ENCODE results near the gene CDON. TPM values are rescaled to one million over a fixed set of nuclear protein-coding genes. Genes with fewer than 3 reads are reported as not detected.
"Not testable (repeated sequence)": the region's sequence is repeated elsewhere in the genome, so short reads cannot be mapped to it uniquely, and the experiment has no call there.

CDON gene
- polyA plus RNA-seq, 1 donor from 2014 or later, result not detected

DNA sequence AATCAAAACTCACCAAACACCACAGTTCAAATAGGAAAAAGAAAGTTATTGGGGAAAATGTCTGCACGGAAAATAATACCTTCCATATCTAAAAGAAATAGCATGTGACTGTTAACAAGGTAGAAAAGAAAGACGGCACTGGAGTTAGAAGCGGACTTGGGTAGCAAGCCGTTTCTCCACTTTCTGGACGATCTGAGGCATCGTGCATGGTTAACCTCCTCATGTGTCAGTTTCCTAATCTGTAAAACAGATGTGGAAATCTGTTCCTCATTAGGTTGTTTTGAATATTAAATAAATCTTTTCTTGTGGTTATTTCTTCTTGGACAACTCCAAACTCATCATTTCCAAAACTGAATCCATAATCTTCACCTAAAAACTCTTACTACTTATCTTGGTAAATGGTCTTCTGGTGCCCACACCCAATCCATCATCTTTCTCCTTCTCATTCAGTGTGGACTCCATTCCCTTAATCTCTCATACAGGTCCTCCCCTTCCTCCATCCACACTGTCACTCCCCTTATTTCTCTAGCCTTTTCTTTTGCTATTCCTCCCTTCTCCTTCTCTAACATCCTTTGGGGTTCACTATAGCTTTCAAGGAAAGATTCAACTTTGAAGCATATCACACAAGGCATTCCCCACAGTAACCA, 63.3 kb downstream of the CDON start:
- Mint-ChIP-seq H3K27ac (no peak overlapping the region), H3K9me3 (no peaks in the 10 kb centered on the region)

DNA sequence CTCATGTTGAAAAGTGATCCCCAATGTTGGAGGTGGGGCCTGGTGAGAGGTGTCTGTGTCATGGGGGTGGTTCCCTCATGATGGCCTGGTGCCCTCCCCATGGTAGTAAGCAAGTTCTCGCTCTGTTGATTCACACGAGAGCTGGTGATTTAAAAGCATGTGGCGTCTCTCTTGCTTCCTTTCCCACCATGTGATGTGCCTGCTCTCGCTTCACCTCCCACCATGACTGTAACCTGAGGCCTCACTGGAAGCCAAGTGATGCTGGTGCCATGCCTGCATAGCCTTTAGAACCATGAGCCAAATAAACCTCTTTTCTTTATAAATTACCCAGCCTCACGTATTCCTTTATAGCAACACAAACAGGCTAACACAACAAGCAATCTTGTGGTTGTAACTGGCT, 64.4 kb downstream of the CDON start:
- H3K9me3 Mint-ChIP-seq, result no peaks in the 10 kb centered on the region
- no peak overlapping the region for H3K4me3 Mint-ChIP-seq
- no peaks in the 10 kb centered on the region for H3K27me3 Mint-ChIP-seq
- no peak overlapping the region for H3K27ac Mint-ChIP-seq
- no peaks in the 10 kb centered on the region for H3K36me3 Mint-ChIP-seq
- peaks cover 0 to 6% (median 2%) of the 10 kb centered on the region in 3 donors for H3K4me1 Mint-ChIP-seq

More for the DNA sequence above, 63.3 kb downstream of the CDON start:
- Mint-ChIP-seq H3K36me3 (no peaks in the 10 kb centered on the region), H3K27me3 (no peaks in the 10 kb centered on the region), H3K4me1 (peaks cover 0 to 2% (median 2%) of the 10 kb centered on the region in 3 donors), H3K4me3 (no peak overlapping the region)

DNA sequence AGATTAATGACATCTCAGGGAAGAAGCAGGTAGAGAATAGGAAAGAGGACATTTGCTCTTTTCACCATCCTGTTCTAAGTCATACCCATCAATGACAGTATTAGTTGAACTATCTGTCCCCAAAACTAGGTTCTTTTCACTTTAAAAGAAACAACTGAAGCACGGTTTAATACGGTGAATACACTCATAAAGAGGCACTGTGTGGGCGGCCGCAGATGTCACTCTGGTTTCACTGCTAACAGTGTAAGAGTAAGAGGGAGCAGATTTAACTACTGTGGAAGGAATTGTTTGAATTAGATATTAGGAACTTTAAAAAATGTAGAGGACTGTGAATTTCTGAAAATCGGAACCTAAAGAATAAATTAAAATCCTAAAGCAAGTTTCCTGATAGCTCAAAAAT, 67.4 kb downstream of the CDON start:
- Mint-ChIP-seq H3K9me3 (no peaks in the 10 kb centered on the region), H3K36me3 (peaks cover 2% of the 10 kb centered on the region), H3K4me1 (peaks cover 0 to 7% (median 2%) of the 10 kb centered on the region in 3 donors), H3K4me3 (no peak overlapping the region), H3K27me3 (peaks cover 3% of the 10 kb centered on the region), H3K27ac (no peak overlapping the region)

DNA sequence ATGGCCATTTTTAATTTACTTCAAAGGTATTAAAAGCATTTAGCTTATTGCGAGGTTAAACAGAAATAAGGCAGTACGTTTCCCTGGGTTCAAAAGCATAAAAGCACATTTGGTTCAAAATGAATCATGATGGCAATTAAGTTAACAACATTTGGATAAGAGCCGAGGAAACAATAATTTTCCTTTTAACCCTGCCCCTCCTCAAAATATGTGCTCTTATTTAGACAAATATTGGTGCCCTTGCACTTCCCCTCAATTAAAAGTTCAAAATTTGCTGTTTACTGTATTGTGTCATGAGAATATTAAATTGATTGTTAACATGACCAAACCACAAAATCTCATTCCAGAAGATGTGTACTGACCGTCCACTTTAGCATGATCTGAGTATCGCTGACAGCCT, 68.2 kb downstream of the CDON start:
- H3K36me3 Mint-ChIP-seq, result peaks cover 2% of the 10 kb centered on the region
- H3K4me3 Mint-ChIP-seq, result no peak overlapping the region
- H3K4me1 Mint-ChIP-seq, result peaks cover 0 to 7% (median 2%) of the 10 kb centered on the region in 3 donors
- no peaks in the 10 kb centered on the region for H3K9me3 Mint-ChIP-seq
- H3K27ac Mint-ChIP-seq, result no peak overlapping the region
- peaks cover 3% of the 10 kb centered on the region for H3K27me3 Mint-ChIP-seq

DNA sequence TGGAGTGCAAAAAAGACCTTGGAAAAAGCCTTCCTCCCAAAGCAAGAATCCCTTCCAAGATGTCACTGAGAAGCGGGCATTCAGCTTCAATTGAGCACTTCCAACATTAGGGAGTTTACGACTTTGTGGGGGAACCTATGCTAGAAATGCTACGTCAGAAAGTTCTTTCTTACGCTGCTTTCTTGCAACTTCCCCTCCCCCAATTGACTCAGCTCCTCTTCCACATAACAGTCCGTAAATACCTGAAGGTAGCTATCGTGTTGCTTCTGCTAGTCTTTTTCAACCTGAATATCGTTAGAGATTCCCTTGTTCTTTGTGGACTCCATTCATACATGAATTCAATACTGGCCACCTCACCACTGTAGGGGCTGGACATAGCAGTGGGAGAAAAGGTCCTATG, 69.8 kb downstream of the CDON start:
- Mint-ChIP-seq H3K27me3 (peaks cover 3% of the 10 kb centered on the region), H3K9me3 (no peaks in the 10 kb centered on the region), H3K36me3 (peaks cover 2% of the 10 kb centered on the region), H3K4me3 (no peak overlapping the region), H3K4me1 (peaks cover 0 to 7% (median 2%) of the 10 kb centered on the region in 3 donors), H3K27ac (no peak overlapping the region)

DNA sequence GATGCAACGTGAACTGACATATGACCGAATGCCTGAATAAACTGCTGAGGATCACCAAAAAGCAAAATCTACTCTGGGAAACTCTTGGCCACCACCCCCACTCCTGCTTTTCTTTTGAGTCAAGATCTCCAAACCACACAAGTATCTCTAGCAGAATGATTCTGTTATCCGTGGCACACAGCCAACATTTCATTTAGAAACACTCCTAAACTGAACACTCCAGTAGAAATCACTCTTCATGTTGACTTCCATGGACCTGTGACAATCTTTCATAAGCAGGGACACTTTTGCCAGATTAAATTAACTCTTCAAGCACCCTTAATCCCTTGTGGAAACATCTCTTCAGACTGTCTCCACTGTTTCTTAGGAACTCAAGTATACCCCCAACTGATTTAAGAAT, 72.4 kb downstream of the CDON start:
- Mint-ChIP-seq H3K27ac (no peak overlapping the region), H3K4me3 (no peak overlapping the region), H3K9me3 (peaks cover 0 to 5% (median 4%) of the 10 kb centered on the region in 3 donors), H3K36me3 (peaks cover 2% of the 10 kb centered on the region), H3K4me1 (peaks cover 0 to 7% (median 0%) of the 10 kb centered on the region in 3 donors), H3K27me3 (peaks cover 3% of the 10 kb centered on the region)

DNA sequence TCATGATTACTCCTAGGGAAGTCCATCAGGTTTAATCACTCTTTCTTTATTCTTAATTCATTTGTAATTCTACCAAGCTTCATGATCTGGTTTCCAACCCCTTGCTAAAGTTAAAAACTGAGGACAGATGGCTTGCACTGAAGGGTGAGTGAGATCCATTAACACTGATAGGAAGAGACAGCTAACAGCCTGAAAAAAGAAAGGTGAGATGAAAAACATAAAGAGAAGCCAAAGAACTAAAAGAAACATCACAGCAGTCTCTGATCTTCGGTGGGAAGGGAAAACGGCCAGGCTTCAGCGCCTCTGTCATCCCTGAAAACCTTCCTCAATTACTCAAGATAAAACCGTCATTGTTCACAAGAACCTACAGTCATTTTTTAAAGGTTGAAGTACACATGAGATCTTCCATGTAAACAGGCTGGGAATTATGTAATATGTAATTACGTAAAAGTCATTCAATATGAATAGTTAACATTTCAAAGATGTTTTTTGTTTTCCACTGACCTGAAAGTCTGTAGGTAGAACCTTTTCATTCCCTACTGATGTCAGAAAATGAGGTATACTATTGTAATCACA, 75.5 kb downstream of the CDON start:
- H3K9me3 Mint-ChIP-seq, result peaks cover 0 to 6% (median 4%) of the 10 kb centered on the region in 3 donors
- H3K4me1 Mint-ChIP-seq, result peaks cover 0 to 6% (median 4%) of the 10 kb centered on the region in 3 donors
- peaks cover 4% of the 10 kb centered on the region for H3K27me3 Mint-ChIP-seq
- no peak overlapping the region for H3K4me3 Mint-ChIP-seq
- no peaks in the 10 kb centered on the region for H3K36me3 Mint-ChIP-seq
- H3K27ac Mint-ChIP-seq, result no peak overlapping the region

DNA sequence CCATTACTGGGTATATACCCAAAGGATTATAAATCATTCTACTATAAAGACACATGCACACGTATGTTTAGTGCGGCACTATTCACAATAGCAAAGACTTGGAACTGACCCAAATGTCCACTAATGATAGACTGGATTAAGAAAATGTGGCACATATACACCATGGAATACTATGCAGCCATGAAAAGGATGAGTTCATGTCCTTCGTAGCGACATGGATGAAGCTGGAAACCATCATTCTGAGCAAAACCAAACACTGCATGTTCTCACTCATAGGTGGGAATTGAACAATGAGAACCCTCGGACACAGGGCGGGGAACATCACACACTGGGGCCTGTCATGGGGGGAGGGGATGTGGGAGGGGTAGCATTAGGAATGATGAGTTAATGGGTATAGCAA, 76.7 kb downstream of the CDON start:
- H3K4me1 Mint-ChIP-seq, H3K27me3 Mint-ChIP-seq, H3K36me3 Mint-ChIP-seq, H3K27ac Mint-ChIP-seq, H3K4me3 Mint-ChIP-seq, H3K9me3 Mint-ChIP-seq: not testable (repeated sequence)

DNA sequence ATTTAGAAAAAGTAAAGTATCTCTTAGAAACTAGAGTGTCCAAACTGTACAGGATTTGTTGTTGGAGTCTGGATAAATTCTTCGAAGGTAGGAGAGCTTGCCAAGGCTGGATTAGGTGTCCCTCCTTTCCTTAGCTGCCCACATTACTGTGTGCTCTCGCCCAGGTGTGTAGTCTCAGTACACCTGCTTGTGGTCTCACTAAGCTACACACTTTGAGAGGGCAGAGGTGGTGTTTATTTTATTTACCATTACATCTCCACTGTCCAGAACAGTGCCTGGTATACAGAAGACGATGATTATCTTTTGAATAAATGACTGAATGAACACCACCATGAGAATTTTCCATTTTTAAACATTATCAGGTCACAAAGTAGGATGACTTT, 80.3 kb downstream of the CDON start:
- Mint-ChIP-seq H3K27ac (no peak overlapping the region), H3K4me3 (no peak overlapping the region), H3K9me3 (peaks cover 3 to 6% (median 4%) of the 10 kb centered on the region in 3 donors), H3K4me1 (peaks cover 0 to 6% (median 4%) of the 10 kb centered on the region in 3 donors), H3K27me3 (peaks cover 3% of the 10 kb centered on the region), H3K36me3 (no peaks in the 10 kb centered on the region)

DNA sequence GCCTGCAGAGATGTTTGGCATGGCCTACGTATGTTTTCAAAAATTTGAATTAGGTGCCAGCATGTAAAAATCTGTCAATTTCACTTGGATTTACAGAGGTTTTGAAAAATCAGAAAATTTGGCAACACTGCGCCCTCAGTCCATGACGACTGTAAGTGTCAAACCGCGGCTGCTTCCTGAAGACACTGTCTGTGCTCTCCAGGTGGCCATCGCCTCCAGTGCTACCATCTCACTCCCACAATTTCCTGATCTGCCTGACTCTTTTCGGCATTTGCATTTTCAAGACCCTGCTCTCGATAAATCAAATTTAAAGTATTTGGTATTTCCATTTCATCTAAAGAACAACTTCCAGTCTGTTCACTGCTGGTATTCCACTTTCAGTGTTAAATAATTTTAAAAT, 82.2 kb downstream of the CDON start:
- Mint-ChIP-seq H3K27ac (no peak overlapping the region), H3K4me1 (peaks cover 0 to 6% (median 4%) of the 10 kb centered on the region in 3 donors), H3K36me3 (no peaks in the 10 kb centered on the region), H3K27me3 (peaks cover 3% of the 10 kb centered on the region), H3K4me3 (peak overlapping the region in 1 of 4 donors; percentile 77), H3K9me3 (peaks cover 2 to 3% (median 3%) of the 10 kb centered on the region in 3 donors)

DNA sequence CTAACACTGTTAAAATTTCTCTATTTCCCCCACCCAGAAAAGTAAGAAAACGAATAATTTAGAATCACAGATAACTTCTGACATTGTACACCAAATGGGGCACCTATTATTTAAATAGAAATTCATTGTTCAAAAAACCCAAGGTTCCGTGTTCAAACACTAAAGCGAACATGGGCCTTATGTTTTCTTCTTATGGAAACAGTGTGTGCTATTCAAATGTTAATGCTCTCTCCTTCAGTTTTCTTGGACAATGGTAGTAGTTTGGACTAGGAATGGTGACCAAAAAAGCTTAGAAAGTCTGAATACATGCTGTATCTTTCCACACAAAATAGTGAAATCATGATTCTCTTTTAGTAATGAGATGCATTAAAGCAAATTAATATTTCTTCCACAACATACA, 83.2 kb downstream of the CDON start:
- Mint-ChIP-seq H3K4me3 (no peak overlapping the region), H3K27me3 (peaks cover 3% of the 10 kb centered on the region), H3K9me3 (peaks cover 0 to 3% (median 0%) of the 10 kb centered on the region in 3 donors), H3K4me1 (peaks cover 0 to 6% (median 4%) of the 10 kb centered on the region in 3 donors), H3K27ac (no peak overlapping the region), H3K36me3 (no peaks in the 10 kb centered on the region)

DNA sequence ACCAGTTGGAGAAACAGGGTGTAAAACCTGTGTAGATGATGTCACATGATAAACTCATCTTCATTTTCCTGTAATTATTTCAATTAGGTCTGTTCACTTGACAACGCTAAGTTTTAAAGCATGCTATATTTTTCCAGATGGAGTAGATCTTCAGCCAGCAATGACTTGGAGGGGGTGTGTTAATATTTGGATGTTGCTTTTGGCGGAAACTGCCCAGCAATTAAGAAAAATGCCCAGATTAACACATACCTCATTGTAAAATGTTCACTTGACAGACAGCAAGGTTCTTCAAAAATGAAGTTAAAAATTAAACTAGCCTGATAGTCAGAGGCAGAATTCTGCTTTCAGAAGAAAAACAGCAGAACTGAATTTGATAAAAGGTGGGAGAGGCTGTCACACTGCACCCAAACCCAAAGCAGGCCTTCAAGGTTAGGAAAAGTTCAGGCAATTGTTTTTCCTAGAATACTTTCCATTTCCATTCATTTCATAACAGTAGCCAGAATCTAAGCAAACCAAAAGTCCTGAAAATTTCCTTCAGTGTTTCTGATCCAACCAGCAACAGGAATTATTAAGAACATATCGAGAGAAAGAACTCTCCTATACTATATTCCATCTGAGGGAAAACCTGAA, 83.8 kb downstream of the CDON start:
- no peaks in the 10 kb centered on the region for H3K36me3 Mint-ChIP-seq
- H3K4me1 Mint-ChIP-seq, result peaks cover 0 to 6% (median 4%) of the 10 kb centered on the region in 3 donors
- H3K27me3 Mint-ChIP-seq, result peaks cover 3% of the 10 kb centered on the region

DNA sequence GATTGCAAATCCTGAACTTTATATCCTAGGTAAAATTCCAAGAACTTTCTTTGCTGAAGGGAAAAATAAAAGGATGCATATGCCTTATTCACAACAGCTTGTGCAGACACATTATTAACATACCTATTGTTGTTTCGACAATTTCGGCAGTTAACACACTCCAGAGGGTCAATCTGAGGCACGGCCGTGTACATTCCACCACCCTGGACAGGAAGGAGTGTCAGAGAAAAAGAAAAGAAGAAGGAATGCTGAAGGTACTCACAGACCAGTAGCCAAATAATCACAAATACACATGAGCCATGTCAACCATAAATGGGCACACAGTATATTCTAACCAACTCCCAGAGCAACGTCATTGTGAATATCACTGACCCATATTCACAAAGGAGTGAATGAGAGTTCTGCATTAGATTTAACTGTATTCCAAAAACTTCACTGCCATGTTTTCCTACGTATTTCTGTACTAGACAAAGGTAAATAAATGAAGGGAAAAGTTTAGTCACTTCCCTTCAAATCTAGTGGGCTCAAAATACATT, 84.4 kb downstream of the CDON start:
- no peak overlapping the region for H3K27ac Mint-ChIP-seq
- no peaks in the 10 kb centered on the region for H3K36me3 Mint-ChIP-seq
- peaks cover 0 to 3% (median 0%) of the 10 kb centered on the region in 3 donors for H3K9me3 Mint-ChIP-seq
- no peaks in the 10 kb centered on the region for H3K27me3 Mint-ChIP-seq
- H3K4me1 Mint-ChIP-seq, result peaks cover 0 to 6% (median 4%) of the 10 kb centered on the region in 3 donors
- H3K4me3 Mint-ChIP-seq, result no peak overlapping the region

More for the DNA sequence above, 83.8 kb downstream of the CDON start:
- H3K27ac Mint-ChIP-seq, result no peak overlapping the region
- no peak overlapping the region for H3K4me3 Mint-ChIP-seq
- peaks cover 0 to 3% (median 0%) of the 10 kb centered on the region in 3 donors for H3K9me3 Mint-ChIP-seq

DNA sequence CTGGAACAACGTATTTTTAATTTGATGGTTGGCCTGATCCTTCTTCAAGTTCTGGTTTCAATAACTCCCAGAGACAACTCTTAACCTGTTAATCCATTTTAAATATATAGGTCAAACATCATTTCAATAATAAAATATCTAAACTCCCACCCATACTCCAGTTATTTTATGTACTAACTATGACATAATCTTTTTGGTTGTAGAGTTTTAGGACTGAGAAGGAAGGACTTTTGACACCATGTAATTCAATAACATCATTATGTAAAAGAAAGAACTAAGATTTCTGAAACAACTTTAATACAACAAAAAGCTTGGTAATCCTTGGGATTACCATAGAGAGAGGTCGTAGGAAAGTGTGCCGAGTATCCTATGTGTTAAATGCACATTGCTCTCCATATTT, 85.3 kb downstream of the CDON start:
- H3K9me3 Mint-ChIP-seq, result peaks cover 0 to 5% (median 0%) of the 10 kb centered on the region in 3 donors
- no peaks in the 10 kb centered on the region for H3K4me1 Mint-ChIP-seq
- H3K36me3 Mint-ChIP-seq, result no peaks in the 10 kb centered on the region
- peaks cover 2% of the 10 kb centered on the region for H3K27me3 Mint-ChIP-seq
- no peak overlapping the region for H3K27ac Mint-ChIP-seq
- no peak overlapping the region for H3K4me3 Mint-ChIP-seq

DNA sequence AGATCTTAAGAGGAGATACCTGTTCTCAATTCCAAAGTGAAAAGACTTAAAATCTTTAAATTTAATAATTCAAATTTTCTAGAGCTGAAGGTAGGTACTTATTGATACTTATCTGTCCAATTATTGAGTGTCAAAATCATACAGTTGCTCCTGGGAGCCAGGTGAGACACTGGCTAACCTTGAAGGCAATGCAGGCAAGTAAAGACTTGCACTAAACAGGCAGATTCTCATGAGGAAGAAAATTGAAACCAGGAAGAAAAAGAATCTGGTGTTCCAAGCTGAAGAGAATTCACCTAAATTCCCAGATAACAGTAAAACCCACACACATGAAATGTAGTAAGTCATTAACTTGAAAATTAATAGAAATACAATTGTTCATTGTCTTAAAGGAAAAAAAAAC, 86.5 kb downstream of the CDON start:
- H3K4me3 Mint-ChIP-seq, result no peak overlapping the region
- peaks cover 2% of the 10 kb centered on the region for H3K27me3 Mint-ChIP-seq
- H3K9me3 Mint-ChIP-seq, result peaks cover 0 to 2% (median 0%) of the 10 kb centered on the region in 3 donors

More for the DNA sequence above, 86.5 kb downstream of the CDON start:
- H3K27ac Mint-ChIP-seq, result no peak overlapping the region
- H3K4me1 Mint-ChIP-seq, result no peaks in the 10 kb centered on the region
- no peaks in the 10 kb centered on the region for H3K36me3 Mint-ChIP-seq
